Kidney (tissue), 14 donors: ENCODE results near the gene SNX14. TPM values are rescaled to one million over a fixed set of nuclear protein-coding genes. Genes with fewer than 3 reads are reported as not detected.

Source experiments
- DNase-seq, 5 donors: peaks; one replicate each; pipeline ENCODE4 v3.0.0-alpha.2; 2013 to 2020
- FAIRE-seq: peaks from 2 replicates; lab custom pipeline; 2012; peaks lifted over from hg19 to GRCh38; lab: Jason Lieb, UNC
- H3K27ac ChIP-seq, 2 donors: one replicate each; pipeline ENCODE4 v1.7.0; 2013; ENCODE audit warnings: low read depth in 2 of 2, low read length in 2 of 2, inconsistent platforms in 1 of 2
- H3K27me3 ChIP-seq: one replicate; pipeline ENCODE4 v1.7.1; 2013; ENCODE audit warnings: low read length, inconsistent platforms; ENCODE audit not compliant: control insufficient read depth, insufficient read depth
- H3K36me3 ChIP-seq, 3 donors: one replicate each; pipeline versions ENCODE4 v1.7.0 to v1.7.1; 2013; ENCODE audit warnings: low read length in 3 of 3, control low read depth in 1 of 3, inconsistent platforms in 1 of 3; ENCODE audit not compliant: insufficient read depth in 3 of 3, control insufficient read depth in 2 of 3
- H3K4me1 ChIP-seq, 3 donors: one replicate each; pipeline versions ENCODE4 v1.7.0 to v1.7.1; 2013; ENCODE audit warnings: low read length in 3 of 3, inconsistent platforms in 1 of 3, low read depth in 1 of 3; ENCODE audit not compliant: control insufficient read depth in 2 of 3, insufficient read depth in 2 of 3
- H3K4me3 ChIP-seq, 3 donors: one replicate each; pipeline versions ENCODE4 v1.7.0 to v1.8.1; 2013; ENCODE audit warnings: low read length in 3 of 3, control low read depth in 1 of 3, inconsistent platforms in 1 of 3
- H3K9ac ChIP-seq, 3 donors: one replicate each; pipeline versions ENCODE4 v1.7.0 to v1.7.1; 2013; ENCODE audit warnings: low read length in 3 of 3, control low read depth in 1 of 3, inconsistent platforms in 1 of 3
- H3K9me3 ChIP-seq, 3 donors: one replicate each; pipeline versions ENCODE4 v1.7.0 to v1.7.1; 2013; ENCODE audit warnings: low read length in 3 of 3, control low read depth in 1 of 3, inconsistent platforms in 1 of 3; ENCODE audit not compliant: control insufficient read depth in 2 of 3, insufficient read depth in 1 of 3
- intact Hi-C: fragments of 100-400 bp; cut with DNase I; formaldehyde crosslinking; loops from one replicate; pipeline ENCODE4 v1.11.1; 2022
- polyA plus RNA-seq: library from polyadenylated mRNA; stranded (reverse); fragments of 350-450 nt; fragmentation: Illumina TruSeq; extraction: RNeasy Lipid Tissue Mini Kit (QIAGEN cat#74804); gene quantifications from one replicate; pipeline ENCODE4 v1.2.3, GENCODE V29; 2014; ENCODE audit warnings: low read depth, low replicate concordance; ENCODE audit not compliant: insufficient read depth
- total RNA-seq: library from RNA; stranded (reverse); fragmentation: NEBNext Ultra II Directional; extraction: Animal tissue kit (Norgen Biotek cat#: 25700); gene quantifications from one replicate; pipeline ENCODE4 v1.2.1, GENCODE V29; 2021
- TF ChIP-seq, protein P1 (sequence below): IDR thresholded peaks from 3 replicates; pipeline ENCODE4 v1.5.1; 2012; ENCODE audit warnings: mild to moderate bottlenecking, moderate library complexity, borderline replicate concordance; ENCODE audit not compliant: insufficient read depth; ENCODE audit errors: extremely low read depth
- donor health status: control.
- donor health status: control.
- donor health status: control.
- donor health status: control.
- donor health status: control.
- donor health status: DM: yes; HTN: yes; CAD: no.
- donor health status: Normal renal cell carcinoma (clear cell type).

Gene SNX14
- total and polyA plus RNA-seq, 2 donors from 2014 or later, result 100 to 125 TPM

DNA sequence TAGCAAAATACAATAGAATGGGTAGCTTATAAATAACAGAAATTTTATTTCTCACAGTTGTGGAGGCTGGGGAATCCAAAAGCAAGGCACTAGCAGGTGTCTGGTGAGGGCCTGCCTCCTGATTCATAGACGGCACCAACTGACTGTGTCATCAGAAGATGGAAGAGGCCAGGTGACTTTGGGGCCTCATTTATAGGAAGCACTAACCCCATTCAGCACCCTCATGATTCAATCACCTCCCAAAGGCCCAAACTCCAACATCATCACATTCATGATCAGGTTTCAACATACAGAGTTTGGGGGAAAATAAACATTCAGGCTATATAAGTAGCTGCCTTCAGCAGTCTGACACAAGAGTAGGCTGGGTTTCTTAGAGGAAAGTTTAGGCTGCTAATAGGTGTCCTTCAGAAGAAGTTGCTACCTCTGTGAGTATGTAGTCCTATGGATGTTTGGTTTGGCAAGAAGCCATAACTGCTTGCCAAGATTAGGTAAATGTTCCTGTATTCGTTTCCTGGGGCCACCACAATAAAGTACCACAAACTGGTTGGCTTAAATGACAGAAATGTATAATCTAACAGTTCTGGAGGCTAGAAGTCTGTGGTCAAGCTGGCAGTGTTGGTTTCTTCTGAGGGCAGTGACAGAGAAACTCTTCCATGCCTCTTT lies 94.9 kb downstream of the SNX14 start:
- TF ChIP-seq, protein P1, sequence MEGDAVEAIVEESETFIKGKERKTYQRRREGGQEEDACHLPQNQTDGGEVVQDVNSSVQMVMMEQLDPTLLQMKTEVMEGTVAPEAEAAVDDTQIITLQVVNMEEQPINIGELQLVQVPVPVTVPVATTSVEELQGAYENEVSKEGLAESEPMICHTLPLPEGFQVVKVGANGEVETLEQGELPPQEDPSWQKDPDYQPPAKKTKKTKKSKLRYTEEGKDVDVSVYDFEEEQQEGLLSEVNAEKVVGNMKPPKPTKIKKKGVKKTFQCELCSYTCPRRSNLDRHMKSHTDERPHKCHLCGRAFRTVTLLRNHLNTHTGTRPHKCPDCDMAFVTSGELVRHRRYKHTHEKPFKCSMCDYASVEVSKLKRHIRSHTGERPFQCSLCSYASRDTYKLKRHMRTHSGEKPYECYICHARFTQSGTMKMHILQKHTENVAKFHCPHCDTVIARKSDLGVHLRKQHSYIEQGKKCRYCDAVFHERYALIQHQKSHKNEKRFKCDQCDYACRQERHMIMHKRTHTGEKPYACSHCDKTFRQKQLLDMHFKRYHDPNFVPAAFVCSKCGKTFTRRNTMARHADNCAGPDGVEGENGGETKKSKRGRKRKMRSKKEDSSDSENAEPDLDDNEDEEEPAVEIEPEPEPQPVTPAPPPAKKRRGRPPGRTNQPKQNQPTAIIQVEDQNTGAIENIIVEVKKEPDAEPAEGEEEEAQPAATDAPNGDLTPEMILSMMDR, result no peak
- H3K9ac ChIP-seq, result no peak overlapping the region
- DNase-seq (peak in 1 of 5 donors; percentile 5), FAIRE-seq (no peak)
- no peak overlapping the region for H3K27ac ChIP-seq
- H3K9me3 ChIP-seq, result no peaks in the 10 kb centered on the region
- H3K27me3 ChIP-seq, result no peaks in the 10 kb centered on the region
- no peaks in the 10 kb centered on the region for H3K4me1 ChIP-seq
- H3K4me3 ChIP-seq, result no peak overlapping the region
- intact Hi-C loops, result no loop called here
- H3K36me3 ChIP-seq, result no peaks in the 10 kb centered on the region

DNA sequence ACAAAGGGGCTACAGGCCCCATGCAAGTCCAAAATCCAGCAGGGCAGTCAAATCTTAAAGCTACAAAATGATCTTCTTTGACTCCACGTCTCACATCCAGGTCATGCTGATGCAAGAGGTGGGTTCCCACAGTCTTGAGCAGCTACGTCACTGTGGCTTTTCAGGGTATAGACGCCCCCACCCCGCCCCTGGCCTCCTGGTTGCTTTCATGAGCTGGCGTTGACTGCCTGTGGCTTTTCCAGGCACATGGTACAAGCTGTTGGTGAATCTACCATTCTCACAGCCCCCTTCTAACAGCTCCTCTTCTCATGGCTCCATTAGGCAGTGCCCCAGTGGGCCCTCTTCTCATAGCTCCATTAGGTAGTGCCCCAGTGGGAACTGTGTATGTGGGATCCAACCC lies 96.8 kb downstream of the SNX14 start:
- H3K9me3 ChIP-seq, result no peaks in the 10 kb centered on the region
- H3K27ac ChIP-seq, result no peak overlapping the region
- FAIRE-seq (no peak), DNase-seq (no peak)
- intact Hi-C loops, result no loop called here
- H3K36me3 ChIP-seq, result no peaks in the 10 kb centered on the region
- H3K4me1 ChIP-seq, result no peaks in the 10 kb centered on the region
- TF ChIP-seq, protein P1, result no peak
- no peak overlapping the region for H3K4me3 ChIP-seq
- no peak overlapping the region for H3K9ac ChIP-seq
- no peaks in the 10 kb centered on the region for H3K27me3 ChIP-seq

DNA sequence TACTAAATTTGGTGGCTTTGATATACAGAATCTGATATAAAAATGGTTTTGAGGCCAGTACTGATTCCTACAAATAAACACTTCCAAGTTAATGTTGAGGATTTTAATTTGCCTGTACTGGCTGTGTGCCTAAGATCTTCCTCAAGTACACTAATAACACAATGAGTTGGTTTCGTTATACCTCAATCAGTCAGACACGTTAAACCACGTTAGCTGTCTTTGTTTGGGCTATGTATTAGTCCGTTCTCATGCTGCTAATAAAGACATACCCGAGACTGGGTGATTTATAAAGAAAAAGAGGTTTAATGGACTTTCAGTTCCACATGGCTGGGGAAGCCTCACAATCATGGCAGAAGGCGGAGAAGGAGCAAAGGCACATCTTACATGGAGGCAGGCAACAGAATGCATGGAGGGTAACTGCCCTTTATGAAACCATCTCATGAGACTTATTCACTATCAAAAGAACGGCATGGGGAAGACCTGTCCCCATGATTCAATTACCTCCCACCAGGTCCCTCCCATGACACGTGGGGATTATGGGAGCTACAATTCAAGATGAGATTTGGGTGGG lies 97.6 kb downstream of the SNX14 start:
- Histone ChIP-seq H3K36me3 (no peaks in the 10 kb centered on the region), H3K27ac (no peak overlapping the region), H3K27me3 (no peaks in the 10 kb centered on the region), H3K9ac (no peak overlapping the region), H3K4me3 (no peak overlapping the region), H3K4me1 (no peaks in the 10 kb centered on the region), H3K9me3 (no peaks in the 10 kb centered on the region)
- TF ChIP-seq, protein P1, result no peak
- FAIRE-seq (no peak), DNase-seq (no peak)
- intact Hi-C loops, result no loop called here
